Right lobe of liver (tissue), 4 donors: ENCODE measurements around the gene WIPF2.
"Not testable (repeated sequence)": the region's sequence is repeated elsewhere in the genome, so short reads cannot be mapped to it uniquely, and the experiment has no call there.

ENCODE experiments used
- CTCF ChIP-seq, 4 donors: fragments of 200-600 bp in 3 of 4; fragments of 450-650 bp in 1 of 4; IDR thresholded peaks; one replicate each; pipeline versions ENCODE4 v1.5.1 to v1.8.0; 2016 to 2022; ENCODE audit warnings: antibody characterized with exemption in 4 of 4, mild to moderate bottlenecking in 2 of 4
- POLR2A ChIP-seq: fragments of 450-650 bp; IDR thresholded peaks from one replicate; pipeline ENCODE4 v1.6.1; 2017; ENCODE audit warnings: antibody characterized with exemption, mild to moderate bottlenecking
- donor health status: DM: no; HTN: no; CAD: no.
- donor health status: DM: no; HTN: no; CAD: no.
- donor health status: DM: no; HTN: yes; CAD: no.

GRCh38 chr17:40231928-40232327 is 12.8 kb downstream of the WIPF2 start:
- TF ChIP-seq CTCF (IDR thresholded peaks at IDR 0.05); POLR2A: not testable (repeated sequence)
